Measurements from ENCODE around the gene PDZD8.

The PDZD8 gene

DNA sequence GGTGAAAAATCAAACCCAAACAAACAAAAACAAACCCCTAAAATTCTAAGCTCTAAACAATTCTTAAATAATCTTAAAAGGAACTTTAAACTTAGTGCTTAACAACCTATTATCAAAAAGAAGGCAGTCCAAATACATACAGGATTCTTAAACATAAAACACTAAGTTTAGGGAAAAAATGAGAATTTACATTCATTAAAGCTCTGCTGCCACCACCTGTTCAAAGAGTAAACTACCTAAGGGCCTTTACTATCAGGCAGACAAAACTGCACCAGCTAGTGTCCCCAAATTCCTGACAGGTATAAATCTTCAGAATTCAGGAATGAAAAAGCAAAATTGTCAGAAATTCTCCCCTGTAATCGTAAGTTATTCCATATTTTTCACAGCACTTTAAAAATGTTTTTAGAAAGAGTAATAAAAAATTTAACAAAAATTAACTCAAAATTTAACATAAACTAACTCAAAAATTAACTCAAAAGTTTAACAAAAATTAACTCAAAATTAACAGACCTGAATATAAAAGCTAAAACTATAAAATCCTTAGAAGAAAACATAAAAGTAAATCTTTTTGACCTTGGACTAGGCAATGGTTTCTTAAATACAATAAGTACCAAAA lies 55.1 kb downstream of the PDZD8 start:
- H2BK5ac ChIP-seq (ENCODE audit: low read depth, low read length, poor library complexity): no peak overlapping the region
- no peak overlapping the region for H3K4me2 ChIP-seq (ENCODE audit: low read length)
- H4K12ac ChIP-seq (ENCODE audit: low read depth, low read length): no peak overlapping the region
- H2AFZ ChIP-seq (ENCODE audit: insufficient read depth, low read length, poor library complexity): no peak overlapping the region
- H2AK5ac ChIP-seq (ENCODE audit: low read length): no peak overlapping the region
- no peak overlapping the region for H2BK120ac ChIP-seq (ENCODE audit: insufficient read depth, low read length, poor library complexity)
- H2BK12ac ChIP-seq (ENCODE audit: low read length): no peak overlapping the region
- DNase-seq: peak; percentile 4 to 68
- H3K14ac ChIP-seq (ENCODE audit: low read length): no peak overlapping the region
- no CpG with 5 or more reads among the region's 1 CpG for WGBS (ENCODE audit: extremely low coverage, insufficient coverage, insufficient read length)
- H3K79me1 ChIP-seq (ENCODE audit: low read length): no peaks in the 10 kb centered on the region
- H3K4ac ChIP-seq (ENCODE audit: low read depth, low read length): no peak overlapping the region
- H3K27ac ChIP-seq (ENCODE audit: low read depth, low read length): no peak overlapping the region
- H3K36me3 ChIP-seq (ENCODE audit: control insufficient read depth in 1 of 2, insufficient read depth in 2 of 2, low read length in 2 of 2): no peaks in the 10 kb centered on the region
- no peak overlapping the region for H4K91ac ChIP-seq (ENCODE audit: low read depth, low read length)
- no peaks in the 10 kb centered on the region for H3K9me3 ChIP-seq (ENCODE audit: insufficient read depth, low read depth, low read length)
- no peaks in the 10 kb centered on the region for H3K27me3 ChIP-seq (ENCODE audit: insufficient read depth, low read length)
- no peak overlapping the region for H3K18ac ChIP-seq (ENCODE audit: low read length)
- no peak overlapping the region for H3K9ac ChIP-seq (ENCODE audit: low read length)
- no peak overlapping the region for H4K8ac ChIP-seq (ENCODE audit: low read depth, low read length)
- H3K23ac ChIP-seq (ENCODE audit: low read length): no peak overlapping the region
- H3K4me1 ChIP-seq (ENCODE audit: control insufficient read depth in 1 of 2, insufficient read depth in 2 of 2, low read length in 2 of 2): no peaks in the 10 kb centered on the region
- no peak overlapping the region for H3K4me3 ChIP-seq (ENCODE audit: low read depth, low read length)
- H3K79me2 ChIP-seq (ENCODE audit: control insufficient read depth, insufficient read depth, low read length, poor library complexity): no peaks in the 10 kb centered on the region

DNA sequence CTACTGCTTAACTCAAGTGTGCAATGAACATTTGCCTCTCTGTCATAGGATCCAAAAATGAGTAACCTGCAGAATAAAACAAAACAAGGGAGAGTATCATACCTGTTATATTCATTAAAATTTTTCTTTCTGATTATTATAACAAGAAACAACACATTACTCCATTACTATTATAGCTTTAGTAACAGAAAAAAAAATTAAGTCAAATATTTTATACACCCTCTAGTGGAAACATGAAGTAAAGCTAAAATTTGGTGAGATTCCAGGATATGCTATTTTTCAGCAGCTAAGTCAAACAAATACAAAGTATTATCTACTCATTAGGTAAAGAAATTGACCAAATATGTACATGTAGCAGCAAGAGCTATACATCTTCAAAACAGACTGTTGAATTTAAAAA lies 56.3 kb downstream of the PDZD8 start:
- no peak overlapping the region for H4K12ac ChIP-seq (ENCODE audit: low read depth, low read length)
- no peak overlapping the region for H3K4ac ChIP-seq (ENCODE audit: low read depth, low read length)
- no peak overlapping the region for H3K18ac ChIP-seq (ENCODE audit: low read length)
- no peak overlapping the region for H3K27ac ChIP-seq (ENCODE audit: low read depth, low read length)
- H3K79me2 ChIP-seq (ENCODE audit: control insufficient read depth, insufficient read depth, low read length, poor library complexity): no peaks in the 10 kb centered on the region
- no peaks in the 10 kb centered on the region for H3K27me3 ChIP-seq (ENCODE audit: insufficient read depth, low read length)
- no peak overlapping the region for H2BK5ac ChIP-seq (ENCODE audit: low read depth, low read length, poor library complexity)
- no peak overlapping the region for H2AK5ac ChIP-seq (ENCODE audit: low read length)
- no peak overlapping the region for H3K9ac ChIP-seq (ENCODE audit: low read length)
- H3K36me3 ChIP-seq (ENCODE audit: control insufficient read depth in 1 of 2, insufficient read depth in 2 of 2, low read length in 2 of 2): no peaks in the 10 kb centered on the region
- no peaks in the 10 kb centered on the region for H3K4me1 ChIP-seq (ENCODE audit: control insufficient read depth in 1 of 2, insufficient read depth in 2 of 2, low read length in 2 of 2)
- H2BK120ac ChIP-seq (ENCODE audit: insufficient read depth, low read length, poor library complexity): no peak overlapping the region
- H2AFZ ChIP-seq (ENCODE audit: insufficient read depth, low read length, poor library complexity): no peak overlapping the region
- no peak overlapping the region for H3K4me3 ChIP-seq (ENCODE audit: low read depth, low read length)
- DNase-seq: peak in 1 of 2 donors; percentile 26
- no peak overlapping the region for H3K4me2 ChIP-seq (ENCODE audit: low read length)
- no peak overlapping the region for H2BK12ac ChIP-seq (ENCODE audit: low read length)
- no peak overlapping the region for H3K23ac ChIP-seq (ENCODE audit: low read length)
- H4K8ac ChIP-seq (ENCODE audit: low read depth, low read length): no peak overlapping the region
- no peak overlapping the region for H4K91ac ChIP-seq (ENCODE audit: low read depth, low read length)
- no peaks in the 10 kb centered on the region for H3K79me1 ChIP-seq (ENCODE audit: low read length)
- no peaks in the 10 kb centered on the region for H3K9me3 ChIP-seq (ENCODE audit: insufficient read depth, low read depth, low read length)
- no peak overlapping the region for H3K14ac ChIP-seq (ENCODE audit: low read length)

DNA sequence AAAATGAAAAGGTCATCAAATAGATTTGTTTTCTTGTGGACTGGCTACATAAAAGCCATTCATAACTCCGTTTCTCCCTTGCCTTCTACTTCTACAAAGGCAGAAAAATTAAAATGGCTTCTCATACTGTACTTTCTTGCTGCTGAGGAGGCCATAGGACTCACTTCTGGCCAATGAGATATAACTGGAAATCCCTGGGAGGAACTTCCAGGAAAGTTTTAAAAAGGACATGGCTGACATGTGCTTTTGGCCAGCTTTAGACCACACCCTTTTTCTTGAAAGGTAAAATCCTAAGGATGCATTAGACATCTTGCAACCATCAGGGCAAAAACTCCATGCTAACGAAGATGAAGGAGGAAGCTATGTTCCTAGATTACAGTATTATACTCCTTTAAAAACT lies 58.5 kb downstream of the PDZD8 start:
- no peak overlapping the region for H4K8ac ChIP-seq (ENCODE audit: low read depth, low read length)
- no peak overlapping the region for H2BK120ac ChIP-seq (ENCODE audit: insufficient read depth, low read length, poor library complexity)
- H3K4ac ChIP-seq (ENCODE audit: low read depth, low read length): no peak overlapping the region
- H3K9me3 ChIP-seq (ENCODE audit: insufficient read depth, low read depth, low read length): no peaks in the 10 kb centered on the region
- no peak overlapping the region for H3K27ac ChIP-seq (ENCODE audit: low read depth, low read length)
- H4K91ac ChIP-seq (ENCODE audit: low read depth, low read length): no peak overlapping the region
- H3K9ac ChIP-seq (ENCODE audit: low read length): no peak overlapping the region
- H3K79me1 ChIP-seq (ENCODE audit: low read length): no peaks in the 10 kb centered on the region
- H3K36me3 ChIP-seq (ENCODE audit: control insufficient read depth in 1 of 2, insufficient read depth in 2 of 2, low read length in 2 of 2): no peaks in the 10 kb centered on the region
- no peak overlapping the region for H4K12ac ChIP-seq (ENCODE audit: low read depth, low read length)
- H3K27me3 ChIP-seq (ENCODE audit: insufficient read depth, low read length): no peaks in the 10 kb centered on the region
- H3K79me2 ChIP-seq (ENCODE audit: control insufficient read depth, insufficient read depth, low read length, poor library complexity): no peaks in the 10 kb centered on the region
- WGBS (ENCODE audit: extremely low coverage, insufficient coverage, insufficient read length): no CpG with 5 or more reads among the region's 2 CpGs
- no peak overlapping the region for H3K14ac ChIP-seq (ENCODE audit: low read length)
- H3K4me1 ChIP-seq (ENCODE audit: control insufficient read depth in 1 of 2, insufficient read depth in 2 of 2, low read length in 2 of 2): peaks cover 0 to 3% of the 10 kb centered on the region in 2 experiments
- no peak overlapping the region for H3K23ac ChIP-seq (ENCODE audit: low read length)
- no peak overlapping the region for H3K4me2 ChIP-seq (ENCODE audit: low read length)
- no peak overlapping the region for H2AK5ac ChIP-seq (ENCODE audit: low read length)
- DNase-seq: no peak
- no peak overlapping the region for H3K4me3 ChIP-seq (ENCODE audit: low read depth, low read length)
- no peak overlapping the region for H2AFZ ChIP-seq (ENCODE audit: insufficient read depth, low read length, poor library complexity)
- no peak overlapping the region for H3K18ac ChIP-seq (ENCODE audit: low read length)
- H2BK12ac ChIP-seq (ENCODE audit: low read length): no peak overlapping the region
- H2BK5ac ChIP-seq (ENCODE audit: low read depth, low read length, poor library complexity): no peak overlapping the region

DNA sequence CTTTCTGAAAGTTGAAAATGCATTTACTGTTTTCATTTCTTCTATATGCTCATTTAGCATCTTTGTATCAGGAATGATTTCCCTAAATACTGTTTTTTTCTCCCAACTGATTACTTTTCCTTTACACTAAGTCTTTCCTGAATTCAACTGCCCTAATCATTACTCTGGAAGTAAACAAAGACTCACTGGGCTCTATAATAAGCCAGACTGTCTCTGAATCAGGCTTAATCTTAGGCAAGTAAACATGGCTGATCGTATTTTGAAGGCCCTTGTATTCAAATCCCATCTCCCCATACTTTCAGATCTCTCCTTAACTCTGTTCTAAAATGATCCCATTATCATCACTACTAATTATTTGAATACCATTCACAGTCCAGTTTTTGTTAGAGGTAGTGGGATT lies 61.6 kb downstream of the PDZD8 start:
- WGBS (ENCODE audit: extremely low coverage, insufficient coverage, insufficient read length): no CpG with 5 or more reads among the region's 1 CpG
- no peak overlapping the region for H3K4ac ChIP-seq (ENCODE audit: low read depth, low read length)
- H2BK5ac ChIP-seq (ENCODE audit: low read depth, low read length, poor library complexity): no peak overlapping the region
- H2BK12ac ChIP-seq (ENCODE audit: low read length): no peak overlapping the region
- no peaks in the 10 kb centered on the region for H3K9me3 ChIP-seq (ENCODE audit: insufficient read depth, low read depth, low read length)
- H3K4me3 ChIP-seq (ENCODE audit: low read depth, low read length): no peak overlapping the region
- no peaks in the 10 kb centered on the region for H3K27me3 ChIP-seq (ENCODE audit: insufficient read depth, low read length)
- no peak overlapping the region for H3K27ac ChIP-seq (ENCODE audit: low read depth, low read length)
- H2AFZ ChIP-seq (ENCODE audit: insufficient read depth, low read length, poor library complexity): no peak overlapping the region
- no peak for DNase-seq
- peaks cover 0 to 3% of the 10 kb centered on the region in 2 experiments for H3K4me1 ChIP-seq (ENCODE audit: control insufficient read depth in 1 of 2, insufficient read depth in 2 of 2, low read length in 2 of 2)
- H2AK5ac ChIP-seq (ENCODE audit: low read length): no peak overlapping the region
- H3K14ac ChIP-seq (ENCODE audit: low read length): no peak overlapping the region
- H3K18ac ChIP-seq (ENCODE audit: low read length): no peak overlapping the region
- no peak overlapping the region for H3K4me2 ChIP-seq (ENCODE audit: low read length)
- H3K79me2 ChIP-seq (ENCODE audit: control insufficient read depth, insufficient read depth, low read length, poor library complexity): no peaks in the 10 kb centered on the region
- H3K23ac ChIP-seq (ENCODE audit: low read length): no peak overlapping the region
- H3K36me3 ChIP-seq (ENCODE audit: control insufficient read depth in 1 of 2, insufficient read depth in 2 of 2, low read length in 2 of 2): no peaks in the 10 kb centered on the region
- H3K9ac ChIP-seq (ENCODE audit: low read length): no peak overlapping the region
- no peak overlapping the region for H4K8ac ChIP-seq (ENCODE audit: low read depth, low read length)
- H2BK120ac ChIP-seq (ENCODE audit: insufficient read depth, low read length, poor library complexity): no peak overlapping the region
- H4K91ac ChIP-seq (ENCODE audit: low read depth, low read length): no peak overlapping the region
- H4K12ac ChIP-seq (ENCODE audit: low read depth, low read length): no peak overlapping the region
- no peaks in the 10 kb centered on the region for H3K79me1 ChIP-seq (ENCODE audit: low read length)
